Testis (tissue), 3 donors: ENCODE measurements around the gene RSU1. TPM values are rescaled to one million over a fixed set of nuclear protein-coding genes. Genes with fewer than 3 reads are reported as not detected.

Source experiments
- DNase-seq: peaks from one replicate; pipeline ENCODE4 v3.0.0-alpha.2; 2019
- H3K27ac ChIP-seq, 2 donors: fragments of 200-600 bp; sonication (generic); one replicate each; pipeline ENCODE4 v1.5.1; 2019
- H3K27me3 ChIP-seq: fragments of 200-600 bp; sonication (generic); one replicate; pipeline ENCODE4 v1.5.1; 2019
- H3K36me3 ChIP-seq: fragments of 200-600 bp; sonication (generic); one replicate; pipeline ENCODE4 v1.5.1; 2017; ENCODE audit warnings: low read depth; ENCODE audit errors: missing control alignments
- H3K4me1 ChIP-seq: fragments of 200-600 bp; sonication (generic); one replicate; pipeline ENCODE4 v1.5.1; 2019
- H3K4me3 ChIP-seq, 2 donors: fragments of 200-600 bp; sonication (generic); one replicate each; pipeline ENCODE4 v1.5.1; 2017 to 2019
- H3K9me3 ChIP-seq: fragments of 200-600 bp; sonication (generic); one replicate; pipeline ENCODE4 v1.5.1; 2017
- CTCF ChIP-seq, 3 experiments: fragments of 450-650 bp in 2 of 3; fragments of 200-600 bp in 1 of 3; sonication (generic) in 1 of 3; IDR thresholded peaks; one replicate each; pipeline ENCODE4 v1.5.1; 2016 to 2019; ENCODE audit warnings: antibody characterized with exemption in 3 of 3, mild to moderate bottlenecking in 2 of 3, moderate library complexity in 1 of 3
- POLR2A ChIP-seq: fragments of 450-650 bp; IDR thresholded peaks from one replicate; pipeline ENCODE4 v1.6.1; 2017; ENCODE audit warnings: antibody characterized with exemption, mild to moderate bottlenecking, moderate library complexity
- WGBS, 2 donors: methylation state at CpG; one replicate each; pipeline ENCODE4 v1.1.5; 2018; 5-methylcytosine and 5-hydroxymethylcytosine counted together
- intact Hi-C: fragments of 100-400 bp; cut with DNase I; formaldehyde crosslinking; loops from one replicate; pipeline ENCODE4 v1.15.1; 2023; ENCODE audit warnings: low total_unique reads
- polyA plus RNA-seq: library from polyadenylated mRNA; stranded (reverse); fragments of 350-450 nt; fragmentation: Illumina TruSeq; extraction: RNeasy Lipid Tissue Mini Kit (QIAGEN cat#74804); gene quantifications from one replicate; pipeline ENCODE4 v1.2.3, GENCODE V29; 2014; ENCODE audit warnings: low read depth, low replicate concordance; ENCODE audit not compliant: insufficient read depth
- total RNA-seq, 2 donors: library from RNA; depleted of rRNA; stranded (reverse); fragments of >200 nt; gene quantifications; one replicate each; pipeline ENCODE4 v1.2.3, GENCODE V29; 2016

Gene RSU1
- total and polyA plus RNA-seq, 3 donors from 2014 or later, result 26.0 to 38.4 (median 27.3) TPM

- Histone ChIP-seq H3K36me3 (no peaks in the 10 kb centered on the region), H3K27me3 (no peaks in the 10 kb centered on the region), H3K9me3 (no peaks in the 10 kb centered on the region), H3K4me3 (no peak overlapping the region), H3K4me1 (no peaks in the 10 kb centered on the region), H3K27ac (no peak overlapping the region)
- TF ChIP-seq CTCF (IDR thresholded peaks at IDR 0.05) (no peak), POLR2A (no peak)
- intact Hi-C loops, result no loop called here
- DNase-seq, result no peak
- WGBS, 2 donors, result 88 to 93% methylated on average over 6 of the region's 6 CpGs
Observed at GRCh38 chr10:16679511-16679910, 137.7 kb downstream of the RSU1 start.

DNA sequence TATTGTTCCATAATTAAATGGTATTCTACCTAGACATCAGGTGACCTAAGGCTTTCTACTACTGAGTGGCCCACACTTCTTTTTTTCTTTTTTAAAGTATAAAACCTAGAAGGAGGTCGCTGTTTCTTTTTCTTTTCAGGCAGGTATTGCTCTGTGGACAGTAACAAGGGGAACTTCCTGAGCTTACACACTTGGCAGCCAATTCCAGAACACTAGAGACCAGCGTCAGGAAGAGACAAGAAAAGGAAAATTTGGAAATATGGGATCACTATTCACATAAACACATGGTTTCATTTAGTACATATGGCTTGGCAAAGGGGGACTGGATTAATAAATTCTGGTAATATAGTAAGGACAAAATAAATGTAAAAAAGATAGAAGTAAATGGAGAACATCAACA lies 141.9 kb downstream of the RSU1 start:
- H3K9me3 ChIP-seq, result no peaks in the 10 kb centered on the region
- no peak for DNase-seq
- 86 to 94% methylated on average over 2 of the region's 2 CpGs for WGBS, 2 donors
- H3K4me1 ChIP-seq, result no peaks in the 10 kb centered on the region
- intact Hi-C loops, result no loop called here
- H3K36me3 ChIP-seq, result no peaks in the 10 kb centered on the region
- H3K27me3 ChIP-seq, result no peaks in the 10 kb centered on the region
- H3K27ac ChIP-seq, result no peak overlapping the region
- TF ChIP-seq CTCF (IDR thresholded peaks at IDR 0.05) (no peak), POLR2A (no peak)
- no peak overlapping the region for H3K4me3 ChIP-seq

DNA sequence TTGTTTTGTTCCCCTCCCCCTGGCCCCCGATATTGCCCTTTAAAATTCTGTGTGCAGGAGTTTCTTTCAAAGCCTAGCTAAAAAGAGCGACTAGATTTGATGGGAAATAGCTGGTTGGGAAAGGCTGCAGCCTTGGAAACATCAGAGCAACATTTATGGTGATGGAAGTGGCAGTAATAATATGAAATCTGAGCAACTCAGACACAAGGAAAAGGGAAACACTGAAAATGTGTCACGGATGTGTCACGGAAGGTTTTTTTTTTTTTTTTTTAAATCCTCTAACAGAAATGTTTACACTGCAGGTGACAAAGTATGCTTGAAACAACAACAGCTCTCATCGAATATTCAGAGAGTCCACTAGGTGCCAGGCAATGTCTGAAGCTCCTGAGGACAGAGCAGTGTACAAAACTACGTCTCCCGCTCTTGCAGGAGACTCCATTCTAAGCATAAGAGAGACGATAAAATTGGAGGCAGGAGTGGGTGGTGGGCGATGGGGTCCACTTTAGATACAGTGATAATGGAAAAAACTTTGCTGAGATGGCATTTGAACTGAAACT lies 143.0 kb downstream of the RSU1 start:
- TF ChIP-seq CTCF (IDR thresholded peaks at IDR 0.05) (no peak), POLR2A (no peak)
- 83 to 85% methylated on average over 9 of the region's 9 CpGs for WGBS, 2 donors
- no peaks in the 10 kb centered on the region for H3K4me1 ChIP-seq
- DNase-seq, result no peak
- no peaks in the 10 kb centered on the region for H3K36me3 ChIP-seq
- no peaks in the 10 kb centered on the region for H3K9me3 ChIP-seq
- no peaks in the 10 kb centered on the region for H3K27me3 ChIP-seq
- no peak overlapping the region for H3K27ac ChIP-seq
- intact Hi-C loops, result no loop called here
- H3K4me3 ChIP-seq, result no peak overlapping the region

DNA sequence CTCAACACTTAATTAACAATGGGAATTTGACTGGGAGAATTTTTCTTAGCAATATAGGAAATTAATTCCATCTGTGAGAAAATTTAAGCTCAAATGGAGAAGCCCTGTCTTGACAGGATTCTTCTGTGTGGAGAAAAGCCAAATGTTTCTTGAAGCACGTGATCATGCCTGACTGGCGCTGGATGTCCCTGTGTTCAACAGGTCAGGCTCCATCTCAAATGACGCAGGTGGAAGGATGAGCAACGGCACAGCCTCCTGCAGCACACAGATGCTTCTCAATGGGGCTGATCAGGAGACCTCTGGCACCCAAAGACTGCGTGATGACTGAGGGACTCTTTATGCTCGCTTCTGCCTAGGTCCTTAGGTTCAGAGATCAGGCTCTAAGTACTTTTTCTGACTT lies 143.8 kb downstream of the RSU1 start:
- H3K36me3 ChIP-seq, result no peaks in the 10 kb centered on the region
- H3K27me3 ChIP-seq, result no peaks in the 10 kb centered on the region
- H3K4me1 ChIP-seq, result no peaks in the 10 kb centered on the region
- no peak overlapping the region for H3K27ac ChIP-seq
- H3K4me3 ChIP-seq, result no peak overlapping the region
- WGBS, 2 donors, result 68 to 84% methylated on average over 6 of the region's 6 CpGs
- H3K9me3 ChIP-seq, result no peaks in the 10 kb centered on the region
- no peak for DNase-seq
- TF ChIP-seq POLR2A (no peak), CTCF (IDR thresholded peaks at IDR 0.05) (no peak)
- intact Hi-C loops, result no loop called here

GRCh38 chr10:16663444-16663843 lies 153.8 kb downstream of the RSU1 start:
- no peak for DNase-seq
- TF ChIP-seq POLR2A (no peak), CTCF (IDR thresholded peaks at IDR 0.05) (no peak)
- WGBS, 2 donors, result 81 to 98% methylated on average over 6 to 7 of the region's 7 CpGs
- intact Hi-C loops, result no loop called here
- Histone ChIP-seq H3K9me3 (no peaks in the 10 kb centered on the region), H3K36me3 (no peaks in the 10 kb centered on the region), H3K4me1 (no peaks in the 10 kb centered on the region), H3K27me3 (no peaks in the 10 kb centered on the region), H3K4me3 (no peak overlapping the region), H3K27ac (no peak overlapping the region)
